Spleen (tissue), 11 donors: Measurements from ENCODE around the gene ABCC1. TPM values are rescaled to one million over a fixed set of nuclear protein-coding genes. Genes with fewer than 3 reads are reported as not detected.

Experiments
- DNase-seq: peaks from one replicate; pipeline ENCODE4 v3.0.0-alpha.2; 2020
- H3K27ac ChIP-seq, 8 donors: fragments of 200-600 bp; sonication (generic) in 7 of 8; 1 replicate in 4 of 8; 2 replicates in 4 of 8; pipeline versions ENCODE4 v1.5.0 to v1.8.0; 2016 to 2021; ENCODE audit warnings: inconsistent platforms in 4 of 8, mild to moderate bottlenecking in 4 of 8, moderate library complexity in 1 of 8
- H3K27me3 ChIP-seq, 7 donors: fragments of 200-600 bp; sonication (generic) in 6 of 7; replicated peaks in 1 of 7; 1 replicate in 4 of 7; 2 replicates in 3 of 7; pipeline versions ENCODE4 v1.5.0 to v1.8.0; 2016 to 2021; ENCODE audit warnings: inconsistent platforms in 3 of 7, mild to moderate bottlenecking in 1 of 7
- H3K36me3 ChIP-seq, 6 donors: fragments of 200-600 bp; sonication (generic) in 5 of 6; 1 replicate in 4 of 6; 2 replicates in 2 of 6; pipeline versions ENCODE4 v1.5.0 to v1.8.0; 2016 to 2021; ENCODE audit warnings: inconsistent platforms in 2 of 6
- H3K4me1 ChIP-seq, 6 donors: fragments of 200-600 bp; sonication (generic) in 5 of 6; 1 replicate in 3 of 6; 2 replicates in 3 of 6; pipeline versions ENCODE4 v1.5.0 to v1.8.0; 2016 to 2021; ENCODE audit warnings: inconsistent platforms in 3 of 6
- H3K4me3 ChIP-seq, 8 donors: fragments of 200-600 bp; sonication (generic) in 7 of 8; 1 replicate in 4 of 8; 2 replicates in 4 of 8; pipeline versions ENCODE4 v1.5.0 to v1.8.0; 2016 to 2021; ENCODE audit warnings: inconsistent platforms in 4 of 8, mild to moderate bottlenecking in 4 of 8, moderate library complexity in 2 of 8
- H3K9me3 ChIP-seq, 8 donors: fragments of 200-600 bp; sonication (generic) in 7 of 8; 1 replicate in 4 of 8; 2 replicates in 4 of 8; pipeline versions ENCODE4 v1.5.0 to v1.8.0; 2016 to 2021; ENCODE audit warnings: inconsistent platforms in 4 of 8
- CTCF ChIP-seq, 11 experiments: fragments of 200-600 bp in 7 of 11; fragments of 450-650 bp in 4 of 11; sonication (generic) in 4 of 11; IDR thresholded peaks in 8 of 11; conservative IDR thresholded peaks in 3 of 11; 1 replicate in 7 of 11; 2 replicates in 4 of 11; pipeline versions ENCODE4 v1.4.0 to v1.8.0; 2016 to 2021; ENCODE audit warnings: antibody characterized with exemption in 11 of 11, inconsistent platforms in 4 of 11, mild to moderate bottlenecking in 1 of 11
- POLR2A ChIP-seq, 3 donors: fragments of 450-650 bp; IDR thresholded peaks; one replicate each; pipeline ENCODE4 v1.5.1; 2017; ENCODE audit warnings: antibody characterized with exemption in 3 of 3, mild to moderate bottlenecking in 1 of 3
- POLR2AphosphoS5 ChIP-seq, 3 donors: sonication (generic); formaldehyde crosslinking; IDR thresholded peaks; one replicate each; pipeline ENCODE4 v1.5.1; 2017; ENCODE audit warnings: antibody characterized with exemption in 3 of 3
- WGBS, 5 donors: extraction: QIAGEN DNeasy Blood & Tissue Kit in 3 of 5; methylation state at CpG; one replicate each; pipeline versions ENCODE4 v1.1.5 to v1.1.7; 2013 to 2018; 5-methylcytosine and 5-hydroxymethylcytosine counted together
- intact Hi-C: fragments of 100-400 bp; cut with DNase I; formaldehyde crosslinking; loops from one replicate; pipeline ENCODE4 v1.15.0; 2023; ENCODE audit warnings: low total_unique reads
- polyA plus RNA-seq, 3 donors: library from polyadenylated mRNA; stranded (reverse); fragments of 200-250 nt; gene quantifications; one replicate each; pipeline ENCODE4 v1.2.1, GENCODE V29; 2013
- total RNA-seq, 7 donors: library from RNA; depleted of rRNA in 3 of 7; stranded (reverse); fragments of >200 nt in 3 of 7; fragmentation: NEBNext Ultra II Directional in 4 of 7; extraction: Animal tissue kit (Norgen Biotek cat#: 25700) in 4 of 7; gene quantifications; one replicate each; pipeline versions ENCODE4 v1.1.0 to v1.2.1, GENCODE V29; 2016 to 2021
- donor health status: healthy with polysubstance abuse.
- donor health status: DM: no; HTN: no; CAD: no; lungs with moderate emphysema.
- donor health status: DM: no; HTN: no; CAD: no.
- donor health status: Bipolar disorder and iron deficiency.
- donor health status: healthy.
- donor health status: DM: no; HTN: no; CAD: no.
- donor health status: DM: yes; HTN: yes; CAD: no.

ABCC1 gene
- total and polyA plus RNA-seq, 10 donors, result 7.8 to 65.7 (median 52.5) TPM

- H3K9me3 ChIP-seq, result peaks cover 0 to 23% (median 14%) of the 10 kb centered on the region in 8 donors
- intact Hi-C loops, result no loop called here
- no peak overlapping the region for H3K27ac ChIP-seq
Observed at GRCh38 chr16:15966420-15966819, 17.0 kb downstream of the ABCC1 start.

GRCh38 chr16:15966836-15967546 is 17.6 kb downstream of the ABCC1 start:
- no peak for DNase-seq
- WGBS, 5 donors, result 53 to 77% (median 63%) methylated on average over 5 of the region's 5 CpGs
- no peak for TF ChIP-seq CTCF (IDR thresholded peaks at IDR 0.05 in 8 of 11, conservative IDR thresholded peaks at IDR 0.05 in 3 of 11)
- no peak for TF ChIP-seq POLR2A (IDR thresholded peaks at IDR 0.05)
- TF ChIP-seq POLR2AphosphoS5 (IDR thresholded peaks at IDR 0.05), result no peak
- H3K36me3 ChIP-seq, result peaks cover 0 to 37% (median 0%) of the 10 kb centered on the region in 6 donors
- H3K27me3 ChIP-seq, result no peaks in the 10 kb centered on the region
- H3K4me3 ChIP-seq, result no peak overlapping the region
- intact Hi-C loops, result no loop called here
- H3K4me1 ChIP-seq, result peaks cover under 1 to 76% (median 12%) of the 10 kb centered on the region in 6 donors
- H3K27ac ChIP-seq, result no peak overlapping the region
- peaks cover 0 to 29% (median 18%) of the 10 kb centered on the region in 8 donors for H3K9me3 ChIP-seq

More at GRCh38 chr16:15966420-15966819, 17.0 kb downstream of the ABCC1 start:
- Histone ChIP-seq H3K4me1 (peaks cover 4 to 82% (median 17%) of the 10 kb centered on the region in 6 donors), H3K27me3 (no peaks in the 10 kb centered on the region), H3K36me3 (peaks cover 0 to 32% (median 0%) of the 10 kb centered on the region in 6 donors), H3K4me3 (no peak overlapping the region)
- WGBS, 5 donors, result 71 to 88% (median 81%) methylated on average over 5 of the region's 5 CpGs
- no peak for DNase-seq
- TF ChIP-seq CTCF (IDR thresholded peaks at IDR 0.05 in 8 of 11, conservative IDR thresholded peaks at IDR 0.05 in 3 of 11), result no peak

GRCh38 chr16:15967655-15968315 is 18.4 kb downstream of the ABCC1 start:
- no peak for DNase-seq
- 93 to 97% (median 95%) methylated on average over 11 of the region's 11 CpGs for WGBS, 5 donors
- no peak overlapping the region for H3K27ac ChIP-seq

More at GRCh38 chr16:15967655-15968315, 18.4 kb downstream of the ABCC1 start:
- intact Hi-C loops, result no loop called here
- Histone ChIP-seq H3K36me3 (peaks cover 0 to 42% (median 0%) of the 10 kb centered on the region in 6 donors), H3K27me3 (no peaks in the 10 kb centered on the region), H3K4me3 (no peak overlapping the region), H3K9me3 (peaks cover 7 to 31% (median 20%) of the 10 kb centered on the region in 8 donors), H3K4me1 (peaks cover 0 to 69% (median 10%) of the 10 kb centered on the region in 6 donors)
- TF ChIP-seq CTCF (IDR thresholded peaks at IDR 0.05 in 8 of 11, conservative IDR thresholded peaks at IDR 0.05 in 3 of 11) (no peak), POLR2AphosphoS5 (IDR thresholded peaks at IDR 0.05) (no peak), POLR2A (IDR thresholded peaks at IDR 0.05) (no peak)
